GM23338 (cell line): ENCODE data around the gene ST3GAL6.

Source experiments
- CREB1 ChIP-seq: fragments of 250-450 bp; sonication (Bioruptor Pico); IDR thresholded peaks from 2 replicates; pipeline ENCODE4 v1.5.0; 2020; ENCODE audit warnings: low read depth, mild to moderate bottlenecking, moderate library complexity
- CTCF ChIP-seq, 2 experiments: fragments of 200-600 bp in 1 of 2; sonication (generic) in 1 of 2; conservative IDR thresholded peaks; 2 replicates each; pipeline versions ENCODE4 v1.5.1 to v1.6.1; 2016 to 2017; ENCODE audit warnings: antibody characterized with exemption in 2 of 2, low read depth in 2 of 2, mild to moderate bottlenecking in 2 of 2, moderate library complexity in 1 of 2

- TF ChIP-seq CTCF (conservative IDR thresholded peaks at IDR 0.05; ENCODE audit: low read depth in 2 of 2) (peak in 1 of 2 experiments; percentile 75; a peak in 3 of 4 replicates), CREB1 (CRISPR knock-in tag) (no peak)
Measured at GRCh38 chr3:98812851-98813374, 49.8 kb downstream of the ST3GAL6 start.
